Tibial nerve (tissue), 4 donors: ENCODE measurements around the gene ZG16B. TPM values are rescaled to one million over a fixed set of nuclear protein-coding genes. Genes with fewer than 3 reads are reported as not detected.

Experiments used
- DNase-seq, 2 donors: peaks; one replicate each; pipeline ENCODE4 v3.0.0-alpha.2; 2019; ENCODE audit warnings: low spot score in 2 of 2
- H3K27ac ChIP-seq, 4 donors: fragments of 200-600 bp; sonication (generic) in 3 of 4; one replicate each; pipeline ENCODE4 v1.5.1; 2017 to 2019; ENCODE audit warnings: mild to moderate bottlenecking in 1 of 4
- H3K27me3 ChIP-seq, 2 donors: fragments of 200-600 bp; sonication (generic) in 1 of 2; one replicate each; pipeline versions ENCODE4 v1.5.1 to v1.6.0; 2017 to 2019
- H3K36me3 ChIP-seq, 3 donors: fragments of 200-600 bp; sonication (generic); one replicate each; pipeline ENCODE4 v1.5.1; 2018 to 2019
- H3K4me1 ChIP-seq, 4 donors: fragments of 200-600 bp; sonication (generic) in 3 of 4; one replicate each; pipeline ENCODE4 v1.5.1; 2017 to 2019
- H3K4me3 ChIP-seq, 4 donors: fragments of 200-600 bp; sonication (generic) in 3 of 4; one replicate each; pipeline ENCODE4 v1.5.1; 2017 to 2019; ENCODE audit warnings: mild to moderate bottlenecking in 1 of 4, moderate library complexity in 1 of 4
- H3K9me3 ChIP-seq, 4 donors: fragments of 200-600 bp; sonication (generic) in 3 of 4; one replicate each; pipeline ENCODE4 v1.5.1; 2017 to 2019
- CTCF ChIP-seq, 5 experiments: fragments of 200-600 bp in 3 of 5; fragments of 450-650 bp in 2 of 5; sonication (generic) in 3 of 5; IDR thresholded peaks; one replicate each; pipeline ENCODE4 v1.5.1; 2016 to 2019; ENCODE audit warnings: antibody characterized with exemption in 5 of 5, mild to moderate bottlenecking in 3 of 5, moderate library complexity in 2 of 5
- EP300 ChIP-seq, 2 donors: sonication (generic); formaldehyde crosslinking; IDR thresholded peaks; one replicate each; pipeline ENCODE4 v1.6.1; 2017; ENCODE audit warnings: antibody characterized with exemption in 2 of 2, mild to moderate bottlenecking in 1 of 2
- POLR2A ChIP-seq, 2 donors: fragments of 450-650 bp; IDR thresholded peaks; one replicate each; pipeline ENCODE4 v1.6.1; 2017; ENCODE audit warnings: antibody characterized with exemption in 2 of 2, mild to moderate bottlenecking in 2 of 2, moderate library complexity in 2 of 2
- WGBS, 2 donors: methylation state at CpG; one replicate each; pipeline ENCODE4 v1.1.5; 2018; 5-methylcytosine and 5-hydroxymethylcytosine counted together
- total RNA-seq, 4 donors: library from RNA; depleted of rRNA; stranded (reverse); fragments of >200 nt; gene quantifications; one replicate each; pipeline ENCODE4 v1.1.0, GENCODE V29; 2016

ZG16B gene
- total RNA-seq, 4 donors from 2014 or later = not detected

- 80% methylated on average over 9 to 17 of the region's 24 CpGs for WGBS, 2 donors
- H3K27me3 ChIP-seq = peaks cover 0 to 76% of the 10 kb centered on the region in 2 donors
- H3K4me1 ChIP-seq = peaks cover 0 to 7% (median 0%) of the 10 kb centered on the region in 4 donors
- H3K27ac ChIP-seq = no peak overlapping the region
- DNase-seq = no peak
- H3K36me3 ChIP-seq = no peaks in the 10 kb centered on the region
- peaks cover 0 to 43% (median 1%) of the 10 kb centered on the region in 4 donors for H3K9me3 ChIP-seq
- TF ChIP-seq POLR2A (IDR thresholded peaks at IDR 0.05) (no peak), EP300 (IDR thresholded peaks at IDR 0.05) (no peak), CTCF (IDR thresholded peaks at IDR 0.05) (no peak)
- H3K4me3 ChIP-seq = no peak overlapping the region
Observed at GRCh38 chr16:2856686-2857450, 26.8 kb downstream of the ZG16B start.

- Histone ChIP-seq H3K27me3 (peaks cover 0 to 69% of the 10 kb centered on the region in 2 donors), H3K4me1 (peaks cover 0 to 7% (median 0%) of the 10 kb centered on the region in 4 donors), H3K9me3 (peaks cover 0 to 43% (median 1%) of the 10 kb centered on the region in 4 donors), H3K36me3 (no peaks in the 10 kb centered on the region), H3K27ac (no peak within 1 kb of the TSS), H3K4me3 (peak within 1 kb of the TSS in 1 of 4 donors; percentile 5)
- 8 to 13% methylated on average over 38 to 41 of the region's 42 CpGs for WGBS, 2 donors
- TF ChIP-seq CTCF (IDR thresholded peaks at IDR 0.05) = no peak
- DNase-seq = no peak
Observed at GRCh38 chr16:2857451-2858244, 27.5 kb downstream of the ZG16B start, which contains the start of gene PRSS22. Gene PRSS22, minus strand, starts transcription at chr16:2858170. Its CDS starts 66 bp downstream, at chr16:2858104.

GRCh38 chr16:2858245-2859025 lies 28.3 kb downstream of the ZG16B start:
- Histone ChIP-seq H3K36me3 (no peaks in the 10 kb centered on the region), H3K9me3 (peaks cover 0 to 37% (median 1%) of the 10 kb centered on the region in 4 donors), H3K4me1 (peaks cover 0 to 7% (median 0%) of the 10 kb centered on the region in 4 donors), H3K27ac (no peak overlapping the region), H3K27me3 (peaks cover 0 to 61% of the 10 kb centered on the region in 2 donors), H3K4me3 (peak overlapping the region in 1 of 4 donors; percentile 5)
- WGBS, 2 donors = 22 to 34% methylated on average over 18 to 20 of the region's 23 CpGs
- no peak for DNase-seq
- TF ChIP-seq EP300 (IDR thresholded peaks at IDR 0.05) (no peak), CTCF (IDR thresholded peaks at IDR 0.05) (no peak), POLR2A (IDR thresholded peaks at IDR 0.05) (no peak)

GRCh38 chr16:2859686-2860265 lies 29.7 kb downstream of the ZG16B start:
- no peak for DNase-seq
- TF ChIP-seq CTCF (IDR thresholded peaks at IDR 0.05) (no peak), POLR2A (IDR thresholded peaks at IDR 0.05) (no peak), EP300 (IDR thresholded peaks at IDR 0.05) (no peak)
- peaks cover 0 to 24% (median 0%) of the 10 kb centered on the region in 4 donors for H3K9me3 ChIP-seq
- peaks cover 0 to 7% (median 0%) of the 10 kb centered on the region in 4 donors for H3K4me1 ChIP-seq
- peaks cover 0 to 59% of the 10 kb centered on the region in 2 donors for H3K27me3 ChIP-seq
- 64 to 73% methylated on average over 8 to 10 of the region's 10 CpGs for WGBS, 2 donors
- no peak overlapping the region for H3K4me3 ChIP-seq
- no peak overlapping the region for H3K27ac ChIP-seq
- H3K36me3 ChIP-seq = no peaks in the 10 kb centered on the region
